ENCODE measurements around the gene MAN1A2.
A peak's percentile ranks its signal among the peaks of the same experiment; 100 is the strongest.

Gene MAN1A2

GRCh38 chr1:117362986-117363385 is 4.3 kb upstream of the MAN1A2 start:
- no peak for DNase-seq

GRCh38 chr1:117363571-117364048 is 3.6 kb upstream of the MAN1A2 start:
- DNase-seq, result no peak

- no peak for DNase-seq
Measured at GRCh38 chr1:117364240-117364639, 3.0 kb upstream of the MAN1A2 start.

GRCh38 chr1:117365350-117366176 is 1.7 kb upstream of the MAN1A2 start:
- DNase-seq, result no peak

- DNase-seq, result peak in 1 of 2 experiments; percentile 53
Measured at GRCh38 chr1:117366177-117367045, 838 bp upstream of the MAN1A2 start.

- DNase-seq, result peak in 1 of 2 experiments; percentile 11
Measured at GRCh38 chr1:117368116-117369108, 1.2 kb downstream of the MAN1A2 start.

- no peak for DNase-seq
Measured at GRCh38 chr1:117370071-117370470, 2.8 kb downstream of the MAN1A2 start.

- no peak for DNase-seq
Measured at GRCh38 chr1:117370509-117370908, 3.3 kb downstream of the MAN1A2 start.

GRCh38 chr1:117371441-117372151 is 4.3 kb downstream of the MAN1A2 start:
- no peak for DNase-seq

- DNase-seq, result no peak
Measured at GRCh38 chr1:117372863-117373412, 5.7 kb downstream of the MAN1A2 start.

GRCh38 chr1:117373932-117374331 is 6.7 kb downstream of the MAN1A2 start:
- DNase-seq, result no peak

- no peak for DNase-seq
Measured at GRCh38 chr1:117375327-117375726, 8.1 kb downstream of the MAN1A2 start.

GRCh38 chr1:117387060-117387633 is 19.9 kb downstream of the MAN1A2 start:
- DNase-seq, result no peak

GRCh38 chr1:117388328-117388727 is 21.1 kb downstream of the MAN1A2 start:
- DNase-seq, result no peak

GRCh38 chr1:117389284-117389683 is 22.0 kb downstream of the MAN1A2 start:
- DNase-seq, result no peak

GRCh38 chr1:117389779-117390178 is 22.5 kb downstream of the MAN1A2 start:
- DNase-seq, result no peak

- no peak for DNase-seq
Measured at GRCh38 chr1:117392771-117393170, 25.5 kb downstream of the MAN1A2 start.

- DNase-seq, result no peak
Measured at GRCh38 chr1:117396074-117396473, 28.8 kb downstream of the MAN1A2 start.

GRCh38 chr1:117396636-117397035 is 29.4 kb downstream of the MAN1A2 start:
- no peak for DNase-seq

GRCh38 chr1:117398957-117399356 is 31.7 kb downstream of the MAN1A2 start:
- no peak for DNase-seq

GRCh38 chr1:117401761-117402160 is 34.5 kb downstream of the MAN1A2 start:
- no peak for DNase-seq

Data from SW 1271 (cell line).